Measurements from ENCODE around the gene LSM4. TPM values are rescaled to one million over a fixed set of nuclear protein-coding genes. Genes with fewer than 3 reads are reported as not detected.

LSM4 gene
- polyA plus RNA-seq, 1 experiment = 69.3 TPM

GRCh38 chr19:18287836-18288772, 34.8 kb downstream of the LSM4 start:
- TF ChIP-seq CTCF (IDR thresholded peaks at IDR 0.05; ENCODE audit: low read depth, low read length) = no peak
- POLR2A ChIA-PET = interaction anchor here (0.5 to 1.0 kb wide), 2 partner anchors 15 to 17 kb away, joined by 3 to 11 read pairs; no protein-coding TSS in a partner anchor
- Histone ChIP-seq H3K27me3 (ENCODE audit: control insufficient read depth, insufficient read depth, low read length) (no peaks in the 10 kb centered on the region), H3K27ac (ENCODE audit: low read depth, low read length) (no peak overlapping the region), H3K4me3 (ENCODE audit: low read depth, low read length) (no peak overlapping the region), H3K9me3 (ENCODE audit: control insufficient read depth, insufficient read depth, low read length) (no peaks in the 10 kb centered on the region)
- CTCF ChIA-PET = interaction anchor here (0.5 to 0.8 kb wide), 2 partner anchors 9 to 712 kb away, joined by 3 read pairs; no protein-coding TSS in a partner anchor
- no peak for DNase-seq (ENCODE audit: low read depth, low spot score)

GRCh38 chr19:18286973-18287635, 35.8 kb downstream of the LSM4 start:
- no peak overlapping the region for H3K4me3 ChIP-seq (ENCODE audit: low read depth, low read length)
- ChIA-PET POLR2A (interaction anchor here (1.5 kb wide), 1 partner anchor 18 kb away, joined by 5 read pairs; no protein-coding TSS in a partner anchor), CTCF (interaction anchor here (0.8 to 1.5 kb wide), 2 partner anchors 8 to 42 kb away, joined by 3 to 4 read pairs; no protein-coding TSS in a partner anchor)
- TF ChIP-seq CTCF (IDR thresholded peaks at IDR 0.05; ENCODE audit: low read depth, low read length) = no peak
- H3K27me3 ChIP-seq (ENCODE audit: control insufficient read depth, insufficient read depth, low read length) = no peaks in the 10 kb centered on the region
- DNase-seq (ENCODE audit: low read depth, low spot score) = no peak
- no peaks in the 10 kb centered on the region for H3K9me3 ChIP-seq (ENCODE audit: control insufficient read depth, insufficient read depth, low read length)
- H3K27ac ChIP-seq (ENCODE audit: low read depth, low read length) = no peak overlapping the region

- Histone ChIP-seq H3K9me3 (ENCODE audit: control insufficient read depth, insufficient read depth, low read length) (peaks cover 2% of the 10 kb centered on the region; the same call in 1 of the 2 replicates), H3K27ac (ENCODE audit: low read depth, low read length) (no peak overlapping the region), H3K4me3 (ENCODE audit: low read depth, low read length) (no peak overlapping the region), H3K27me3 (ENCODE audit: control insufficient read depth, insufficient read depth, low read length) (no peaks in the 10 kb centered on the region)
- CTCF ChIA-PET = interaction anchor here (1.7 kb wide), 1 partner anchor 44 kb away, joined by 5 read pairs; no protein-coding TSS in a partner anchor
- POLR2A ChIA-PET = no interaction called here
- no peak for DNase-seq (ENCODE audit: low read depth, low spot score)
- TF ChIP-seq CTCF (IDR thresholded peaks at IDR 0.05; ENCODE audit: low read depth, low read length) = no peak
Observed at GRCh38 chr19:18284712-18285360, 38.0 kb downstream of the LSM4 start.

GRCh38 chr19:18283338-18283737, 39.5 kb downstream of the LSM4 start:
- ChIA-PET CTCF (interaction anchor here (0.7 kb wide), 1 partner anchor 31 kb away, joined by 3 read pairs; no protein-coding TSS in a partner anchor), POLR2A (no interaction called here)
- no peaks in the 10 kb centered on the region for H3K27me3 ChIP-seq (ENCODE audit: control insufficient read depth, insufficient read depth, low read length)
- H3K27ac ChIP-seq (ENCODE audit: low read depth, low read length) = no peak overlapping the region
- peaks cover 2% of the 10 kb centered on the region; the same call in 1 of the 2 replicates for H3K9me3 ChIP-seq (ENCODE audit: control insufficient read depth, insufficient read depth, low read length)
- DNase-seq (ENCODE audit: low read depth, low spot score) = no peak
- TF ChIP-seq CTCF (IDR thresholded peaks at IDR 0.05; ENCODE audit: low read depth, low read length) = no peak
- H3K4me3 ChIP-seq (ENCODE audit: low read depth, low read length) = no peak overlapping the region

Data from AG04450 (cell line).